ENCODE data around the gene PCDHA13. TPM values are rescaled to one million over a fixed set of nuclear protein-coding genes. Genes with fewer than 3 reads are reported as not detected.

The PCDHA13 gene
- total RNA-seq, 4 donors from 2014 or later: 1.8 to 4.0 (median 3.1) TPM

GRCh38 chr5:140923601-140924000 is 41.7 kb downstream of the PCDHA13 start:
- no peak overlapping the region for H3K4me3 ChIP-seq (replicated peaks in 1 of 3)
- H3K4me1 ChIP-seq: peaks cover 6 to 10% of the 10 kb centered on the region in 2 donors
- no peaks in the 10 kb centered on the region for H3K9me3 ChIP-seq
- 63 to 73% methylated on average over 4 of the region's 4 CpGs for WGBS, 2 donors
- no peak overlapping the region for H3K27ac ChIP-seq
- H3K27me3 ChIP-seq: no peaks in the 10 kb centered on the region
- no peak for TF ChIP-seq CTCF (IDR thresholded peaks at IDR 0.05)
- TF ChIP-seq POLR2A (IDR thresholded peaks at IDR 0.05): no peak
- intact Hi-C loops (cut with DNase I): no loop called here
- no peaks in the 10 kb centered on the region for H3K36me3 ChIP-seq
- DNase-seq: no peak

GRCh38 chr5:140925806-140926442 is 44.0 kb downstream of the PCDHA13 start, which contains the start of gene PCDHAC1:
TSS of gene PCDHAC1 (plus strand) at chr5:140926299. CDS start at chr5:140926893, 594 bp downstream.
- H3K4me3 ChIP-seq (replicated peaks in 1 of 3): peak within 1 kb of the TSS; percentile 41 to 56 (median 43)
- peaks cover 6 to 10% of the 10 kb centered on the region in 2 donors for H3K4me1 ChIP-seq
- no peaks in the 10 kb centered on the region for H3K27me3 ChIP-seq
- H3K36me3 ChIP-seq: no peaks in the 10 kb centered on the region
- H3K27ac ChIP-seq: peak within 1 kb of the TSS in 2 of 3 donors; percentile 42 to 49
- intact Hi-C loops (cut with DNase I): loop anchor here (5.0 kb wide), 1 partner anchor 111 kb away; no protein-coding TSS in a partner anchor
- WGBS, 2 donors: 2 to 5% methylated on average over 13 to 39 of the region's 41 CpGs
- H3K9me3 ChIP-seq: no peaks in the 10 kb centered on the region
- TF ChIP-seq CTCF (IDR thresholded peaks at IDR 0.05) (no peak), POLR2A (IDR thresholded peaks at IDR 0.05) (peak in 1 of 2 donors; percentile 23)
- DNase-seq: peak; percentile 43

GRCh38 chr5:140926443-140927227 is 44.7 kb downstream of the PCDHA13 start:
- TF ChIP-seq POLR2A (IDR thresholded peaks at IDR 0.05) (no peak), CTCF (IDR thresholded peaks at IDR 0.05) (peak; percentile 56 to 90 (median 84))
- 3% methylated on average over 8 to 37 of the region's 74 CpGs for WGBS, 2 donors
- no peaks in the 10 kb centered on the region for H3K27me3 ChIP-seq
- no peaks in the 10 kb centered on the region for H3K9me3 ChIP-seq
- H3K36me3 ChIP-seq: no peaks in the 10 kb centered on the region
- DNase-seq: peak; percentile 88 to 91
- peak overlapping the region in 2 of 3 donors; percentile 42 to 49 for H3K27ac ChIP-seq
- peak overlapping the region; percentile 41 to 56 (median 43) for H3K4me3 ChIP-seq (replicated peaks in 1 of 3)
- intact Hi-C loops (cut with DNase I): loop anchor here (5.0 kb wide), 1 partner anchor 111 kb away; no protein-coding TSS in a partner anchor
- peaks cover 6 to 10% of the 10 kb centered on the region in 2 donors for H3K4me1 ChIP-seq

- Histone ChIP-seq H3K4me3 (replicated peaks in 1 of 3) (peak overlapping the region; percentile 41 to 56 (median 43)), H3K9me3 (no peaks in the 10 kb centered on the region), H3K27ac (peak overlapping the region in 1 of 3 donors; percentile 49), H3K27me3 (no peaks in the 10 kb centered on the region), H3K36me3 (no peaks in the 10 kb centered on the region), H3K4me1 (peaks cover 6 to 10% of the 10 kb centered on the region in 2 donors)
- no peak for TF ChIP-seq CTCF (IDR thresholded peaks at IDR 0.05)
- no peak for TF ChIP-seq POLR2A (IDR thresholded peaks at IDR 0.05)
- intact Hi-C loops (cut with DNase I): loop anchor here (5.0 kb wide), 1 partner anchor 110 kb away; no protein-coding TSS in a partner anchor
- peak; percentile 23 to 26 for DNase-seq
- WGBS, 2 donors: 1 to 5% methylated on average over 16 to 18 of the region's 26 CpGs
Measured at GRCh38 chr5:140927228-140927573, 45.3 kb downstream of the PCDHA13 start.

Other genes starting within 250 kb of the PCDHA13 start
- 10 to 100 TPM; 18.5 to 36.7 (median 30.0) TPM for gene CD14, start 248.9 kb upstream of the PCDHA13 start, total RNA-seq
- gene TMCO6, start 242.7 kb upstream of the PCDHA13 start, total RNA-seq: 10 to 100 TPM; 16.1 to 48.7 (median 29.3) TPM
- gene NDUFA2, start 234.5 kb upstream of the PCDHA13 start, total RNA-seq: 10 to 100 TPM; 25.9 to 90.9 (median 56.4) TPM
- gene IK, start 234.3 kb upstream of the PCDHA13 start, total RNA-seq: 100 to 1,000 TPM; 106 to 279 (median 161) TPM
- gene WDR55, start 217.2 kb upstream of the PCDHA13 start, total RNA-seq: 10 to 100 TPM; 19.5 to 23.8 (median 20.7) TPM
- 1 to 10 TPM in 2 of 4 donors, not detected in 2; 1.3 to 2.0 TPM for gene DND1, start 208.5 kb upstream of the PCDHA13 start, total RNA-seq
- gene HARS1, start 190.8 kb upstream of the PCDHA13 start, total RNA-seq: 10 to 100 TPM; 41.0 to 56.8 (median 48.2) TPM
- gene HARS2, start 190.7 kb upstream of the PCDHA13 start, total RNA-seq: 10 to 100 TPM; 29.3 to 31.8 (median 30.1) TPM
- 10 to 100 TPM; 35.1 to 46.0 (median 37.5) TPM for gene ZMAT2, start 181.7 kb upstream of the PCDHA13 start, total RNA-seq
- under 1 TPM in 1 of 4 donors, not detected in 3; 0.13 TPM for gene PCDHA1, start 96.0 kb upstream of the PCDHA13 start, total RNA-seq
- gene PCDHA2, start 87.3 kb upstream of the PCDHA13 start, total RNA-seq: under 1 TPM in 1 of 4 donors, not detected in 3; 0.22 TPM
- gene PCDHA3, start 81.1 kb upstream of the PCDHA13 start, total RNA-seq: 1 to 10 TPM; 1.1 to 1.7 (median 1.3) TPM
- gene PCDHA4, start 75.1 kb upstream of the PCDHA13 start, total RNA-seq: 1 to 10 TPM in 1 of 4 donors, under 1 TPM in 3; 0.40 to 2.1 (median 0.69) TPM
- under 1 TPM; 0.33 to 0.54 (median 0.45) TPM for gene PCDHA5, start 60.5 kb upstream of the PCDHA13 start, total RNA-seq
- 1 to 10 TPM in 2 of 4 donors, under 1 TPM in 2; 0.29 to 1.3 (median 1.0) TPM for gene PCDHA6, start 54.2 kb upstream of the PCDHA13 start, total RNA-seq
- gene PCDHA7, start 47.9 kb upstream of the PCDHA13 start, total RNA-seq: under 1 TPM; 0.45 to 0.88 (median 0.54) TPM
- under 1 TPM in 3 of 4 donors, not detected in 1; 0.27 to 0.93 (median 0.33) TPM for gene PCDHA8, start 40.9 kb upstream of the PCDHA13 start, total RNA-seq
- gene PCDHA9, start 33.7 kb upstream of the PCDHA13 start, total RNA-seq: under 1 TPM; 0.17 to 0.54 (median 0.29) TPM
- 10 to 100 TPM in 2 of 4 donors, 1 to 10 TPM in 2; 6.0 to 11.8 (median 9.2) TPM for gene PCDHA10, start 26.2 kb upstream of the PCDHA13 start, total RNA-seq
- 1 to 10 TPM; 1.8 to 4.2 (median 2.1) TPM for gene PCDHA11, start 13.2 kb upstream of the PCDHA13 start, total RNA-seq
- 1 to 10 TPM; 3.3 to 9.6 (median 6.1) TPM for gene PCDHA12, start 6.8 kb upstream of the PCDHA13 start, total RNA-seq
- gene PCDHAC1, start 44.2 kb downstream of the PCDHA13 start, total RNA-seq: 1 to 10 TPM; 3.0 to 6.4 (median 3.5) TPM
- 1 to 10 TPM; 2.0 to 5.4 (median 3.4) TPM for gene PCDHAC2, start 84.4 kb downstream of the PCDHA13 start, total RNA-seq
- under 1 TPM in 1 of 4 donors, not detected in 3; under 0.01 TPM for gene PCDHB1, start 169.2 kb downstream of the PCDHA13 start, total RNA-seq
- gene PCDHB2, start 212.5 kb downstream of the PCDHA13 start, total RNA-seq: 1 to 10 TPM; 1.2 to 4.2 (median 3.2) TPM
- 1 to 10 TPM in 3 of 4 donors, under 1 TPM in 1; 0.81 to 3.0 (median 2.4) TPM for gene PCDHB3, start 218.3 kb downstream of the PCDHA13 start, total RNA-seq
- 1 to 10 TPM; 2.0 to 8.7 (median 3.5) TPM for gene PCDHB4, start 239.7 kb downstream of the PCDHA13 start, total RNA-seq